ENCODE results near the gene RETREG3. TPM values are rescaled to one million over a fixed set of nuclear protein-coding genes. Genes with fewer than 3 reads are reported as not detected.

Gene RETREG3
- total and polyA plus RNA-seq, 9 of the 15 experiments (the other 6 are each of a cell fraction or from before 2014, with no cell fraction given) = 4.1 to 39.0 (median 16.9) TPM

DNA sequence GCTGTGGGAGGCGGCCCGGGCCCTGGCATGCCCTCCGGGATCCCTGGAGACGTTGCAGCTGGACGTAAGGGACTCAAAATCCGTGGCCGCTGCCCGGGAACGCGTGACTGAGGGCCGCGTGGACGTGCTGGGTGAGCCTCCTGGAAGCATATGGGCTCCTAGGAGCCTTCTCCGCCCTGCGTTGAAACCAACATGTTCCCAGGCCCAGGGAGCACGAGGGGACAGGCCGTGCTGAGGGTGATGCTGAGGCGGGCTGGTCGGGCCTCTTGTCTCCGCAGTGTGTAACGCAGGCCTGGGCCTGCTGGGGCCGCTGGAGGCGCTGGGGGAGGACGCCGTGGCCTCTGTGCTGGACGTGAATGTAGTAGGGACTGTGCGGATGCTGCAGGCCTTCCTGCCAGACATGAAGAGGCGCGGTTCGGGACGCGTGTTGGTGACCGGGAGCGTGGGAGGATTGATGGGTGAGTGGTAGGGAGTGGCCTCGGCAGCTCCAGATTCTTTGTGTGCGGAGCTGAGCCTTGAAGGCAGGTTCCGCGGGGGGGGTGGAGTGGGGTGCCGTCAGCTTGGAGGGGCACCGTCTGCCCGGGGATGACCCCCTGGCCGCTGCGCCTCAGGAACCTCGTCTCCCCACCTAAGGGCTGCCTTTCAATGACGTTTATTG is 55.9 kb downstream of the RETREG3 start (continued):
- TF ChIP-seq, protein P1, sequence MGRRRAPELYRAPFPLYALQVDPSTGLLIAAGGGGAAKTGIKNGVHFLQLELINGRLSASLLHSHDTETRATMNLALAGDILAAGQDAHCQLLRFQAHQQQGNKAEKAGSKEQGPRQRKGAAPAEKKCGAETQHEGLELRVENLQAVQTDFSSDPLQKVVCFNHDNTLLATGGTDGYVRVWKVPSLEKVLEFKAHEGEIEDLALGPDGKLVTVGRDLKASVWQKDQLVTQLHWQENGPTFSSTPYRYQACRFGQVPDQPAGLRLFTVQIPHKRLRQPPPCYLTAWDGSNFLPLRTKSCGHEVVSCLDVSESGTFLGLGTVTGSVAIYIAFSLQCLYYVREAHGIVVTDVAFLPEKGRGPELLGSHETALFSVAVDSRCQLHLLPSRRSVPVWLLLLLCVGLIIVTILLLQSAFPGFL (CRISPR knock-in tag; IDR thresholded peaks at IDR 0.05) = no peak
- no peak for TF ChIP-seq TSC22D4 (tag; IDR thresholded peaks at IDR 0.05)
- peak; percentile 29 for TF ChIP-seq POLR2B (IDR thresholded peaks at IDR 0.05; ENCODE audit: low read depth, partially characterized antibody)
- no peak for TF ChIP-seq ILK (tag; IDR thresholded peaks at IDR 0.05; ENCODE audit: borderline replicate concordance, low read depth)
- TF ChIP-seq MYC (IDR thresholded peaks at IDR 0.05; ENCODE audit: low read depth, low read length) = peak; percentile 74
- no peak for TF ChIP-seq MYC (CRISPR knock-in tag; IDR thresholded peaks at IDR 0.05; ENCODE audit: borderline replicate concordance, low read depth)
- no peak for TF ChIP-seq ZNF644 (tag; IDR thresholded peaks at IDR 0.05; ENCODE audit: low read depth)
- no peak for TF ChIP-seq ZBTB8A (IDR thresholded peaks at IDR 0.05; ENCODE audit: partially characterized antibody)
- no peak for TF ChIP-seq ZNF175 (CRISPR knock-in tag; IDR thresholded peaks at IDR 0.05; ENCODE audit: low read depth)
- TF ChIP-seq FOXA3 (CRISPR knock-in tag; conservative IDR thresholded peaks at IDR 0.05 in 1 of 2, IDR thresholded peaks at IDR 0.05 in 1 of 2) = no peak
- TF ChIP-seq ZNF124 (CRISPR knock-in tag; IDR thresholded peaks at IDR 0.05) = no peak
- TF ChIP-seq, protein P2, sequence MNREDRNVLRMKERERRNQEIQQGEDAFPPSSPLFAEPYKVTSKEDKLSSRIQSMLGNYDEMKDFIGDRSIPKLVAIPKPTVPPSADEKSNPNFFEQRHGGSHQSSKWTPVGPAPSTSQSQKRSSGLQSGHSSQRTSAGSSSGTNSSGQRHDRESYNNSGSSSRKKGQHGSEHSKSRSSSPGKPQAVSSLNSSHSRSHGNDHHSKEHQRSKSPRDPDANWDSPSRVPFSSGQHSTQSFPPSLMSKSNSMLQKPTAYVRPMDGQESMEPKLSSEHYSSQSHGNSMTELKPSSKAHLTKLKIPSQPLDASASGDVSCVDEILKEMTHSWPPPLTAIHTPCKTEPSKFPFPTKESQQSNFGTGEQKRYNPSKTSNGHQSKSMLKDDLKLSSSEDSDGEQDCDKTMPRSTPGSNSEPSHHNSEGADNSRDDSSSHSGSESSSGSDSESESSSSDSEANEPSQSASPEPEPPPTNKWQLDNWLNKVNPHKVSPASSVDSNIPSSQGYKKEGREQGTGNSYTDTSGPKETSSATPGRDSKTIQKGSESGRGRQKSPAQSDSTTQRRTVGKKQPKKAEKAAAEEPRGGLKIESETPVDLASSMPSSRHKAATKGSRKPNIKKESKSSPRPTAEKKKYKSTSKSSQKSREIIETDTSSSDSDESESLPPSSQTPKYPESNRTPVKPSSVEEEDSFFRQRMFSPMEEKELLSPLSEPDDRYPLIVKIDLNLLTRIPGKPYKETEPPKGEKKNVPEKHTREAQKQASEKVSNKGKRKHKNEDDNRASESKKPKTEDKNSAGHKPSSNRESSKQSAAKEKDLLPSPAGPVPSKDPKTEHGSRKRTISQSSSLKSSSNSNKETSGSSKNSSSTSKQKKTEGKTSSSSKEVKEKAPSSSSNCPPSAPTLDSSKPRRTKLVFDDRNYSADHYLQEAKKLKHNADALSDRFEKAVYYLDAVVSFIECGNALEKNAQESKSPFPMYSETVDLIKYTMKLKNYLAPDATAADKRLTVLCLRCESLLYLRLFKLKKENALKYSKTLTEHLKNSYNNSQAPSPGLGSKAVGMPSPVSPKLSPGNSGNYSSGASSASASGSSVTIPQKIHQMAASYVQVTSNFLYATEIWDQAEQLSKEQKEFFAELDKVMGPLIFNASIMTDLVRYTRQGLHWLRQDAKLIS (CRISPR knock-in tag; IDR thresholded peaks at IDR 0.05) = no peak
- TF ChIP-seq HDAC1 (IDR thresholded peaks at IDR 0.05) = peak in 1 of 2 experiments; percentile 89; a peak in 2 of 4 replicates
- TF ChIP-seq, protein P3, sequence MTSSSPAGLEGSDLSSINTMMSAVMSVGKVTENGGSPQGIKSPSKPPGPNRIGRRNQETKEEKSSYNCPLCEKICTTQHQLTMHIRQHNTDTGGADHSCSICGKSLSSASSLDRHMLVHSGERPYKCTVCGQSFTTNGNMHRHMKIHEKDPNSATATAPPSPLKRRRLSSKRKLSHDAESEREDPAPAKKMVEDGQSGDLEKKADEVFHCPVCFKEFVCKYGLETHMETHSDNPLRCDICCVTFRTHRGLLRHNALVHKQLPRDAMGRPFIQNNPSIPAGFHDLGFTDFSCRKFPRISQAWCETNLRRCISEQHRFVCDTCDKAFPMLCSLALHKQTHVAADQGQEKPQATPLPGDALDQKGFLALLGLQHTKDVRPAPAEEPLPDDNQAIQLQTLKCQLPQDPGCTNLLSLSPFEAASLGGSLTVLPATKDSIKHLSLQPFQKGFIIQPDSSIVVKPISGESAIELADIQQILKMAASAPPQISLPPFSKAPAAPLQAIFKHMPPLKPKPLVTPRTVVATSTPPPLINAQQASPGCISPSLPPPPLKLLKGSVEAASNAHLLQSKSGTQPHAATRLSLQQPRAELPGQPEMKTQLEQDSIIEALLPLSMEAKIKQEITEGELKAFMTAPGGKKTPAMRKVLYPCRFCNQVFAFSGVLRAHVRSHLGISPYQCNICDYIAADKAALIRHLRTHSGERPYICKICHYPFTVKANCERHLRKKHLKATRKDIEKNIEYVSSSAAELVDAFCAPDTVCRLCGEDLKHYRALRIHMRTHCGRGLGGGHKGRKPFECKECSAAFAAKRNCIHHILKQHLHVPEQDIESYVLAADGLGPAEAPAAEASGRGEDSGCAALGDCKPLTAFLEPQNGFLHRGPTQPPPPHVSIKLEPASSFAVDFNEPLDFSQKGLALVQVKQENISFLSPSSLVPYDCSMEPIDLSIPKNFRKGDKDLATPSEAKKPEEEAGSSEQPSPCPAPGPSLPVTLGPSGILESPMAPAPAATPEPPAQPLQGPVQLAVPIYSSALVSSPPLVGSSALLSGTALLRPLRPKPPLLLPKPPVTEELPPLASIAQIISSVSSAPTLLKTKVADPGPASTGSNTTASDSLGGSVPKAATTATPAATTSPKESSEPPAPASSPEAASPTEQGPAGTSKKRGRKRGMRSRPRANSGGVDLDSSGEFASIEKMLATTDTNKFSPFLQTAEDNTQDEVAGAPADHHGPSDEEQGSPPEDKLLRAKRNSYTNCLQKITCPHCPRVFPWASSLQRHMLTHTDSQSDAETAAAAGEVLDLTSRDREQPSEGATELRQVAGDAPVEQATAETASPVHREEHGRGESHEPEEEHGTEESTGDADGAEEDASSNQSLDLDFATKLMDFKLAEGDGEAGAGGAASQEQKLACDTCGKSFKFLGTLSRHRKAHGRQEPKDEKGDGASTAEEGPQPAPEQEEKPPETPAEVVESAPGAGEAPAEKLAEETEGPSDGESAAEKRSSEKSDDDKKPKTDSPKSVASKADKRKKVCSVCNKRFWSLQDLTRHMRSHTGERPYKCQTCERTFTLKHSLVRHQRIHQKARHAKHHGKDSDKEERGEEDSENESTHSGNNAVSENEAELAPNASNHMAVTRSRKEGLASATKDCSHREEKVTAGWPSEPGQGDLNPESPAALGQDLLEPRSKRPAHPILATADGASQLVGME (CRISPR knock-in tag; IDR thresholded peaks at IDR 0.05) = no peak
